HepG2 (cell line): ENCODE data around the gene ABCG4. TPM values are rescaled to one million over a fixed set of nuclear protein-coding genes. Genes with fewer than 3 reads are reported as not detected.

ENCODE experiments used
- ATAC-seq: fragments of 200-7000 bp; cut with Tn5 transposase; 3 replicates; pipeline ENCODE4 v1.9.1; 2020; ENCODE audit warnings: mild to moderate bottlenecking, moderate library complexity
- BruUV-seq: library from RNA; stranded (reverse); fragments of 400-500 nt; replicated peaks from 2 replicates; lab custom pipeline; 2021; lab: Mats Ljungman, UMichigan
- CTCF ChIA-PET: fragments of 300-600 bp; formaldehyde crosslinking; extraction: SDS; loops from one replicate; lab custom pipeline; 2021; ENCODE audit warnings: low total read pairs, inconsistent platforms, low intra/inter-chr PET ratio; lab: Yijun Ruan, JAX
- POLR2A ChIA-PET: fragments of 350-600 bp; sonication (Branson Sonifier 250); formaldehyde crosslinking; loops from one replicate; lab custom pipeline; 2020; ENCODE audit warnings: antibody characterized with exemption, inconsistent platforms; lab: Yijun Ruan, JAX
- DNase-seq: peaks from one replicate; pipeline ENCODE4 v3.0.0-alpha.2; 2015; ENCODE audit warnings: low spot score
- FAIRE-seq: peaks from 3 replicates; lab custom pipeline; 2011; peaks lifted over from hg19 to GRCh38; lab: Jason Lieb, UNC
- H2AFZ ChIP-seq: one replicate; pipeline ENCODE4 v1.6.1; 2011; ENCODE audit warnings: low read length, inconsistent platforms
- H3K27ac ChIP-seq: fragments of 300-600 bp; 3 replicates; pipeline ENCODE4 v1.8.0; 2011; ENCODE audit warnings: mixed run types, mild to moderate bottlenecking, mixed read lengths, low read length, inconsistent platforms; ENCODE audit not compliant: insufficient read depth; ENCODE audit errors: extremely low read length
- H3K27me3 ChIP-seq, 2 experiments: fragments of 200-600 bp in 1 of 2; 2 replicates in 1 of 2; 3 replicates in 1 of 2; pipeline versions ENCODE4 v1.6.0 to v1.8.0; 2011; ENCODE audit warnings: low read length in 2 of 2, mild to moderate bottlenecking in 2 of 2, moderate library complexity in 2 of 2, inconsistent platforms in 1 of 2; ENCODE audit not compliant: insufficient read depth in 2 of 2, control insufficient read depth in 1 of 2
- H3K36me3 ChIP-seq, 2 experiments: fragments of 200-600 bp in 1 of 2; replicated peaks in 1 of 2; 2 replicates in 1 of 2; 3 replicates in 1 of 2; pipeline versions ENCODE4 v1.5.1 to v1.8.0; 2011; ENCODE audit warnings: low read length in 2 of 2, inconsistent platforms in 1 of 2; ENCODE audit not compliant: insufficient read depth in 2 of 2, control insufficient read depth in 1 of 2
- H3K4me1 ChIP-seq: 2 replicates; pipeline ENCODE4 v1.5.1; 2012; ENCODE audit warnings: low read length, inconsistent platforms; ENCODE audit not compliant: insufficient read depth
- H3K4me2 ChIP-seq: 2 replicates; pipeline ENCODE4 v1.6.0; 2011; ENCODE audit warnings: low read depth, low read length, inconsistent platforms
- H3K4me3 ChIP-seq, 3 experiments: fragments of 200-600 bp in 1 of 3; sonication (generic), shearing (Covaris generic) in 1 of 3; replicated peaks in 1 of 3; 2 replicates each; pipeline ENCODE4 v1.5.1; 2011 to 2016; ENCODE audit warnings: low read length in 3 of 3, inconsistent platforms in 2 of 3, low read depth in 2 of 3, mild to moderate bottlenecking in 2 of 3, control low read depth in 1 of 3, mixed read lengths in 1 of 3; ENCODE audit not compliant: insufficient read depth in 1 of 3
- H3K79me2 ChIP-seq: one replicate; pipeline ENCODE4 v1.6.1; 2011; ENCODE audit warnings: low read length, inconsistent platforms; ENCODE audit not compliant: insufficient read depth
- H3K9ac ChIP-seq: 2 replicates; pipeline ENCODE4 v1.6.0; 2011; ENCODE audit warnings: mild to moderate bottlenecking, low read depth, low read length, inconsistent platforms; ENCODE audit not compliant: insufficient read depth
- H3K9me3 ChIP-seq: 2 replicates; pipeline ENCODE4 v1.5.1; 2012; ENCODE audit warnings: mild to moderate bottlenecking, low read length
- H4K20me1 ChIP-seq: 2 replicates; pipeline ENCODE4 v1.6.0; 2011; ENCODE audit warnings: inconsistent platforms, mild to moderate bottlenecking, low read length, moderate library complexity; ENCODE audit not compliant: insufficient read depth
- HCFC1 ChIP-seq: fragments of 150-350 bp; IDR thresholded peaks from 2 replicates; pipeline ENCODE4 v1.6.1; 2014; ENCODE audit warnings: low read depth, low read length
- HDAC1 ChIP-seq: sonication (generic); formaldehyde crosslinking; IDR thresholded peaks from 2 replicates; pipeline ENCODE4 v1.5.1; 2020; ENCODE audit warnings: mild to moderate bottlenecking, missing genetic modification reagents
- HHEX ChIP-seq: IDR thresholded peaks from 2 replicates; pipeline ENCODE4 v1.6.1; 2016; ENCODE audit warnings: control low read depth
- ISL2 ChIP-seq: sonication (generic); formaldehyde crosslinking; IDR thresholded peaks from 2 replicates; pipeline ENCODE4 v1.5.0; 2020; ENCODE audit warnings: missing genetic modification reagents
- MAZ ChIP-seq, 2 experiments: sonication (generic) in 1 of 2; formaldehyde crosslinking in 1 of 2; IDR thresholded peaks; 2 replicates each; pipeline versions ENCODE4 v1.5.0 to v1.6.1; 2012 to 2020; ENCODE audit warnings: low read depth in 2 of 2, mild to moderate bottlenecking in 2 of 2, borderline replicate concordance in 1 of 2, improper control_type of control experiment in 1 of 2, low read length in 1 of 2, missing genetic modification reagents in 1 of 2, moderate library complexity in 1 of 2
- PITX1 ChIP-seq: sonication (generic); formaldehyde crosslinking; IDR thresholded peaks from 2 replicates; pipeline ENCODE4 v1.5.1; 2020; ENCODE audit warnings: mild to moderate bottlenecking, missing genetic modification reagents
- REL ChIP-seq: sonication (generic); formaldehyde crosslinking; conservative IDR thresholded peaks from 2 replicates; pipeline ENCODE4 v1.8.0; 2022; ENCODE audit warnings: mild to moderate bottlenecking, missing genetic modification reagents, moderate library complexity
- SIX4 ChIP-seq: sonication (generic); formaldehyde crosslinking; IDR thresholded peaks from 2 replicates; pipeline ENCODE4 v1.4.0; 2020; ENCODE audit warnings: missing genetic modification reagents
- TGIF2 ChIP-seq: IDR thresholded peaks from 2 replicates; pipeline ENCODE4 v1.6.1; 2016; ENCODE audit warnings: control low read depth, missing compliant biosample characterization
- U2AF2 ChIP-seq: fragments of 200-400 bp; formaldehyde crosslinking; IDR thresholded peaks from 2 replicates; pipeline ENCODE4 v1.6.1; 2017; ENCODE audit warnings: low read depth, mild to moderate bottlenecking, low read length
- ZKSCAN1 ChIP-seq: fragments of 150-350 bp; IDR thresholded peaks from 2 replicates; pipeline ENCODE4 v1.6.1; 2014; ENCODE audit warnings: low read length
- ZNF138 ChIP-seq: sonication (generic); formaldehyde crosslinking; IDR thresholded peaks from 2 replicates; pipeline ENCODE4 v1.5.0; 2020; ENCODE audit warnings: mild to moderate bottlenecking, low read depth, missing genetic modification reagents
- ZNF570 ChIP-seq: sonication (generic); formaldehyde crosslinking; IDR thresholded peaks from 2 replicates; pipeline ENCODE4 v1.4.0; 2020; ENCODE audit warnings: mild to moderate bottlenecking, missing genetic modification reagents, borderline replicate concordance
- ZNF792 ChIP-seq: IDR thresholded peaks from 2 replicates; pipeline ENCODE4 v1.6.1; 2016
- WGBS: methylation state at CpG from one replicate; pipeline ENCODE4 v1.1.6; 2017; ENCODE audit warnings: low lambda C conversion rate; 5-methylcytosine and 5-hydroxymethylcytosine counted together
- in situ Hi-C: cut with HindIII; loops from 2 replicates; pipeline ENCODE4 v1.10.0; 2017; ENCODE audit warnings: low pct_unique_long_range_greater_than_20kb; ENCODE audit not compliant: extremely low pct_ligation_motif_present
- intact Hi-C: fragments of 100-400 bp; cut with micrococcal nuclease; formaldehyde crosslinking; loops from one replicate; pipeline ENCODE4 v1.10.0; 2022; ENCODE audit not compliant: unreplicated experiment
- polyA plus RNA-seq, 8 experiments: library from polyadenylated mRNA; depleted of rRNA in 3 of 8; stranded (reverse) in 7 of 8; unstranded in 1 of 8; fragments of >200 nt; fragmentation: Illumina TruSeq in 4 of 8; extraction: Trizol in 4 of 8; gene quantifications; 2 replicates each; pipeline versions ENCODE4 v1.2.1 to v1.2.3, GENCODE V29; 2011 to 2016; ENCODE audit warnings: low read depth in 4 of 8, missing spikeins in 1 of 8, mixed read lengths in 1 of 8; ENCODE audit not compliant: insufficient read depth in 1 of 8
- total RNA-seq, 5 experiments: library from RNA; depleted of rRNA; stranded (reverse); fragments of >200 nt; fragmentation: Illumina TruSeq; extraction: Trizol; gene quantifications; 2 replicates each; pipeline ENCODE4 v1.2.3, GENCODE V29; 2016; ENCODE audit warnings: low read depth in 1 of 5
- TF ChIP-seq, protein P1 (sequence below): sonication (generic); formaldehyde crosslinking; IDR thresholded peaks from 2 replicates; pipeline ENCODE4 v1.4.0; 2020; ENCODE audit warnings: mild to moderate bottlenecking, low read depth, missing genetic modification reagents
- TF ChIP-seq, protein P2 (sequence below): sonication (generic); formaldehyde crosslinking; IDR thresholded peaks from 2 replicates; pipeline ENCODE4 v1.4.0; 2020; ENCODE audit warnings: missing genetic modification reagents, borderline replicate concordance
- TF ChIP-seq, protein P3 (sequence below): sonication (generic); formaldehyde crosslinking; IDR thresholded peaks from 2 replicates; pipeline ENCODE4 v1.5.1; 2020; ENCODE audit warnings: mild to moderate bottlenecking, missing genetic modification reagents

The ABCG4 gene
- total and polyA plus RNA-seq, 2 of the 13 experiments (the other 11 are each of a cell fraction or from before 2014, with no cell fraction given) = not detected

GRCh38 chr11:119175493-119176077 is 26.7 kb downstream of the ABCG4 start (continued):
- TF ChIP-seq HHEX (CRISPR knock-in tag) (no peak), ZKSCAN1 (no peak), HDAC1 (CRISPR knock-in tag) (no peak), ISL2 (no peak), ZNF138 (CRISPR knock-in tag) (no peak)

GRCh38 chr11:119178166-119178680 is 29.4 kb downstream of the ABCG4 start:
- no peak for FAIRE-seq
- intact Hi-C loops (no loop called here), in situ Hi-C loops (no loop called here)
- H3K27ac ChIP-seq = no peak overlapping the region
- WGBS = 95% methylated on average over 4 of the region's 4 CpGs
- H3K9me3 ChIP-seq = no peaks in the 10 kb centered on the region
- H3K27me3 ChIP-seq = no peaks in the 10 kb centered on the region
- no peak overlapping the region for H2AFZ ChIP-seq
- no peak for DNase-seq
- no peak for ATAC-seq
- ChIA-PET CTCF (no interaction called here), POLR2A (interaction anchor here (1.0 to 1.2 kb wide), 2 partner anchors 9 to 10 kb away, joined by 3 to 4 read pairs; partner anchors contain the start of gene NLRX1)
- H3K79me2 ChIP-seq = no peaks in the 10 kb centered on the region
- no TSS peak for BruUV-seq
- H4K20me1 ChIP-seq = no peaks in the 10 kb centered on the region
- TF ChIP-seq, protein P1, sequence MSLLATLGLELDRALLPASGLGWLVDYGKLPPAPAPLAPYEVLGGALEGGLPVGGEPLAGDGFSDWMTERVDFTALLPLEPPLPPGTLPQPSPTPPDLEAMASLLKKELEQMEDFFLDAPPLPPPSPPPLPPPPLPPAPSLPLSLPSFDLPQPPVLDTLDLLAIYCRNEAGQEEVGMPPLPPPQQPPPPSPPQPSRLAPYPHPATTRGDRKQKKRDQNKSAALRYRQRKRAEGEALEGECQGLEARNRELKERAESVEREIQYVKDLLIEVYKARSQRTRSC (CRISPR knock-in tag) = no peak
- no peak for TF ChIP-seq HCFC1
- TF ChIP-seq SIX4 (CRISPR knock-in tag) = no peak
- no peak for TF ChIP-seq PITX1 (CRISPR knock-in tag)
- TF ChIP-seq MAZ (IDR thresholded peaks at IDR 0.05; ENCODE audit: borderline replicate concordance, low read depth, low read length) = no peak
- no peak for TF ChIP-seq MAZ (CRISPR knock-in tag; IDR thresholded peaks at IDR 0.05; ENCODE audit: low read depth)
- no peak for TF ChIP-seq ZNF570 (CRISPR knock-in tag)
- TF ChIP-seq, protein P2, sequence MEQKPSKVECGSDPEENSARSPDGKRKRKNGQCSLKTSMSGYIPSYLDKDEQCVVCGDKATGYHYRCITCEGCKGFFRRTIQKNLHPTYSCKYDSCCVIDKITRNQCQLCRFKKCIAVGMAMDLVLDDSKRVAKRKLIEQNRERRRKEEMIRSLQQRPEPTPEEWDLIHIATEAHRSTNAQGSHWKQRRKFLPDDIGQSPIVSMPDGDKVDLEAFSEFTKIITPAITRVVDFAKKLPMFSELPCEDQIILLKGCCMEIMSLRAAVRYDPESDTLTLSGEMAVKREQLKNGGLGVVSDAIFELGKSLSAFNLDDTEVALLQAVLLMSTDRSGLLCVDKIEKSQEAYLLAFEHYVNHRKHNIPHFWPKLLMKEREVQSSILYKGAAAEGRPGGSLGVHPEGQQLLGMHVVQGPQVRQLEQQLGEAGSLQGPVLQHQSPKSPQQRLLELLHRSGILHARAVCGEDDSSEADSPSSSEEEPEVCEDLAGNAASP (CRISPR knock-in tag) = no peak
- no peak for TF ChIP-seq REL
- TF ChIP-seq TGIF2 (CRISPR knock-in tag) = no peak
- TF ChIP-seq, protein P3, sequence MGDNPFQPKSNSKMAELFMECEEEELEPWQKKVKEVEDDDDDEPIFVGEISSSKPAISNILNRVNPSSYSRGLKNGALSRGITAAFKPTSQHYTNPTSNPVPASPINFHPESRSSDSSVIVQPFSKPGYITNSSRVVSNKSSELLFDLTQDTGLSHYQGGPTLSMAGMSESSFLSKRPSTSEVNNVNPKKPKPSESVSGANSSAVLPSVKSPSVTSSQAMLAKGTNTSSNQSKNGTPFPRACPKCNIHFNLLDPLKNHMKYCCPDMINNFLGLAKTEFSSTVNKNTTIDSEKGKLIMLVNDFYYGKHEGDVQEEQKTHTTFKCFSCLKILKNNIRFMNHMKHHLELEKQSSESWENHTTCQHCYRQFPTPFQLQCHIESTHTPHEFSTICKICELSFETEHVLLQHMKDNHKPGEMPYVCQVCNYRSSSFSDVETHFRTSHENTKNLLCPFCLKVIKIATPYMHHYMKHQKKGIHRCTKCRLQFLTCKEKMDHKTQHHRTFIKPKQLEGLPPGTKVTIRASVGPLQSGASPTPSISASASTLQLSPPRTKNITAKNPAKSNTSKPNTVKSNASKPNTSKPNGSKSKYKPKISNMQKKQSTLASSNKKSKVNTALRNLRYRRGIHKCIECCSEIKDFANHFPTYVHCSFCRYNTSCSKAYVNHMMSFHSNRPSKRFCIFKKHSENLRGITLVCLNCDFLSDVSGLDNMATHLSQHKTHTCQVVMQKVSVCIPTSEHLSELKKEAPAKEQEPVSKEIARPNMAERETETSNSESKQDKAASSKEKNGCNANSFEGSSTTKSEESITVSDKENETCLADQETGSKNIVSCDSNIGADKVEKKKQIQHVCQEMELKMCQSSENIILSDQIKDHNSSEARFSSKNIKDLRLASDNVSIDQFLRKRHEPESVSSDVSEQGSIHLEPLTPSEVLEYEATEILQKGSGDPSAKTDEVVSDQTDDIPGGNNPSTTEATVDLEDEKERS (CRISPR knock-in tag) = no peak
- no peak for TF ChIP-seq U2AF2
- no peak for TF ChIP-seq ZNF792
- H3K9ac ChIP-seq = no peak overlapping the region
- no peak overlapping the region for H3K4me3 ChIP-seq
- H3K36me3 ChIP-seq = peaks cover 5 to 13% of the 10 kb centered on the region in 2 experiments; a peak in 3 of 5 replicates
- no peaks in the 10 kb centered on the region for H3K4me1 ChIP-seq
- no peak overlapping the region for H3K4me2 ChIP-seq
